Progenitor cell of endocrine pancreas (in vitro differentiated cells): ENCODE data around the gene SRGN. TPM values are rescaled to one million over a fixed set of nuclear protein-coding genes. Genes with fewer than 3 reads are reported as not detected.

Experiments used
- DNase-seq: peaks from one replicate; pipeline ENCODE4 v3.0.0; 2021; ENCODE audit warnings: low spot score; ENCODE audit not compliant: unreplicated experiment
- H3K27ac Mint-ChIP-seq: 2 replicates; pipeline ENCODE4 v1.8.0; 2021; ENCODE audit warnings: mild to moderate bottlenecking, moderate library complexity, mixed read lengths
- H3K27me3 Mint-ChIP-seq: 2 replicates; pipeline ENCODE4 v1.8.0; 2021; ENCODE audit warnings: mixed read lengths
- H3K36me3 Mint-ChIP-seq: 2 replicates; pipeline ENCODE4 v1.8.0; 2022; ENCODE audit warnings: mixed read lengths; ENCODE audit not compliant: insufficient read depth
- H3K4me1 Mint-ChIP-seq: 2 replicates; pipeline ENCODE4 v1.8.0; 2021; ENCODE audit warnings: low read depth, mixed read lengths
- H3K4me3 Mint-ChIP-seq: 2 replicates; pipeline ENCODE4 v1.8.0; 2021; ENCODE audit warnings: low read depth, mild to moderate bottlenecking, moderate library complexity, mixed read lengths
- H3K9me3 Mint-ChIP-seq: 2 replicates; pipeline ENCODE4 v1.8.0; 2021; ENCODE audit warnings: low read depth, mixed read lengths
- CTCF ChIP-seq: fragments of 200-600 bp; sonication (generic); IDR thresholded peaks from one replicate; pipeline ENCODE4 v1.5.0; 2021; ENCODE audit warnings: antibody characterized with exemption, mild to moderate bottlenecking; ENCODE audit not compliant: unreplicated experiment
- total RNA-seq: library from RNA; stranded (reverse); gene quantifications from 2 replicates; pipeline ENCODE4 v1.2.1, GENCODE V29; 2021

SRGN gene
- total RNA-seq, 1 donor from 2014 or later = not detected

GRCh38 chr10:69074532-69074931 lies 13.4 kb upstream of the SRGN start:
- Mint-ChIP-seq H3K27ac (peak overlapping the region; percentile 67), H3K4me1 (no peaks in the 10 kb centered on the region), H3K36me3 (no peaks in the 10 kb centered on the region), H3K27me3 (peaks cover 8% of the 10 kb centered on the region), H3K9me3 (no peaks in the 10 kb centered on the region), H3K4me3 (no peak overlapping the region)
- no peak for TF ChIP-seq CTCF
- DNase-seq = no peak

GRCh38 chr10:69075431-69075830 lies 12.5 kb upstream of the SRGN start:
- Mint-ChIP-seq H3K4me1 (no peaks in the 10 kb centered on the region), H3K27me3 (peaks cover 11% of the 10 kb centered on the region), H3K27ac (no peak overlapping the region), H3K36me3 (no peaks in the 10 kb centered on the region), H3K4me3 (no peak overlapping the region), H3K9me3 (no peaks in the 10 kb centered on the region)
- no peak for TF ChIP-seq CTCF
- DNase-seq = no peak

- no peak overlapping the region for H3K4me3 Mint-ChIP-seq
- H3K9me3 Mint-ChIP-seq = no peaks in the 10 kb centered on the region
- no peaks in the 10 kb centered on the region for H3K36me3 Mint-ChIP-seq
- no peak for DNase-seq
- no peak overlapping the region for H3K27ac Mint-ChIP-seq
- H3K27me3 Mint-ChIP-seq = peaks cover 10% of the 10 kb centered on the region
- no peaks in the 10 kb centered on the region for H3K4me1 Mint-ChIP-seq
- TF ChIP-seq CTCF = no peak
Observed at GRCh38 chr10:69078311-69078710, 9.6 kb upstream of the SRGN start.

- no peaks in the 10 kb centered on the region for H3K9me3 Mint-ChIP-seq
- peaks cover 11% of the 10 kb centered on the region for H3K27me3 Mint-ChIP-seq
- H3K36me3 Mint-ChIP-seq = no peaks in the 10 kb centered on the region
- no peak overlapping the region for H3K4me3 Mint-ChIP-seq
- no peak for DNase-seq
- no peak overlapping the region for H3K27ac Mint-ChIP-seq
- H3K4me1 Mint-ChIP-seq = no peaks in the 10 kb centered on the region
- no peak for TF ChIP-seq CTCF
Observed at GRCh38 chr10:69080226-69080625, 7.7 kb upstream of the SRGN start.

GRCh38 chr10:69086001-69086509 lies 1.8 kb upstream of the SRGN start:
- H3K9me3 Mint-ChIP-seq = no peaks in the 10 kb centered on the region
- no peaks in the 10 kb centered on the region for H3K4me1 Mint-ChIP-seq
- H3K27ac Mint-ChIP-seq = no peak overlapping the region
- H3K27me3 Mint-ChIP-seq = peaks cover 30% of the 10 kb centered on the region
- DNase-seq = no peak
- TF ChIP-seq CTCF = no peak
- H3K36me3 Mint-ChIP-seq = no peaks in the 10 kb centered on the region
- H3K4me3 Mint-ChIP-seq = no peak overlapping the region
